HepG2 (cell line): ENCODE measurements around the gene SPSB1. TPM values are rescaled to one million over a fixed set of nuclear protein-coding genes. Genes with fewer than 3 reads are reported as not detected.

Source experiments
- ATAC-seq: fragments of 200-7000 bp; cut with Tn5 transposase; 3 replicates; pipeline ENCODE4 v1.9.1; 2020; ENCODE audit warnings: mild to moderate bottlenecking, moderate library complexity
- BruUV-seq: library from RNA; stranded (reverse); fragments of 400-500 nt; replicated peaks from 2 replicates; lab custom pipeline; 2021; lab: Mats Ljungman, UMichigan
- CTCF ChIA-PET: fragments of 300-600 bp; formaldehyde crosslinking; extraction: SDS; loops from one replicate; lab custom pipeline; 2021; ENCODE audit warnings: low total read pairs, inconsistent platforms, low intra/inter-chr PET ratio; lab: Yijun Ruan, JAX
- POLR2A ChIA-PET: fragments of 350-600 bp; sonication (Branson Sonifier 250); formaldehyde crosslinking; loops from one replicate; lab custom pipeline; 2020; ENCODE audit warnings: antibody characterized with exemption, inconsistent platforms; lab: Yijun Ruan, JAX
- DNase-seq: peaks from one replicate; pipeline ENCODE4 v3.0.0-alpha.2; 2015; ENCODE audit warnings: low spot score
- FAIRE-seq: peaks from 3 replicates; lab custom pipeline; 2011; peaks lifted over from hg19 to GRCh38; lab: Jason Lieb, UNC
- H2AFZ ChIP-seq: one replicate; pipeline ENCODE4 v1.6.1; 2011; ENCODE audit warnings: low read length, inconsistent platforms
- H3K27ac ChIP-seq: fragments of 300-600 bp; 3 replicates; pipeline ENCODE4 v1.8.0; 2011; ENCODE audit warnings: mixed run types, mild to moderate bottlenecking, mixed read lengths, low read length, inconsistent platforms; ENCODE audit not compliant: insufficient read depth; ENCODE audit errors: extremely low read length
- H3K27me3 ChIP-seq, 2 experiments: fragments of 200-600 bp in 1 of 2; 2 replicates in 1 of 2; 3 replicates in 1 of 2; pipeline versions ENCODE4 v1.6.0 to v1.8.0; 2011; ENCODE audit warnings: low read length in 2 of 2, mild to moderate bottlenecking in 2 of 2, moderate library complexity in 2 of 2, inconsistent platforms in 1 of 2; ENCODE audit not compliant: insufficient read depth in 2 of 2, control insufficient read depth in 1 of 2
- H3K36me3 ChIP-seq, 2 experiments: fragments of 200-600 bp in 1 of 2; replicated peaks in 1 of 2; 2 replicates in 1 of 2; 3 replicates in 1 of 2; pipeline versions ENCODE4 v1.5.1 to v1.8.0; 2011; ENCODE audit warnings: low read length in 2 of 2, inconsistent platforms in 1 of 2; ENCODE audit not compliant: insufficient read depth in 2 of 2, control insufficient read depth in 1 of 2
- H3K4me1 ChIP-seq: 2 replicates; pipeline ENCODE4 v1.5.1; 2012; ENCODE audit warnings: low read length, inconsistent platforms; ENCODE audit not compliant: insufficient read depth
- H3K4me2 ChIP-seq: 2 replicates; pipeline ENCODE4 v1.6.0; 2011; ENCODE audit warnings: low read depth, low read length, inconsistent platforms
- H3K4me3 ChIP-seq, 3 experiments: fragments of 200-600 bp in 1 of 3; sonication (generic), shearing (Covaris generic) in 1 of 3; replicated peaks in 1 of 3; 2 replicates each; pipeline ENCODE4 v1.5.1; 2011 to 2016; ENCODE audit warnings: low read length in 3 of 3, inconsistent platforms in 2 of 3, low read depth in 2 of 3, mild to moderate bottlenecking in 2 of 3, control low read depth in 1 of 3, mixed read lengths in 1 of 3; ENCODE audit not compliant: insufficient read depth in 1 of 3
- H3K79me2 ChIP-seq: one replicate; pipeline ENCODE4 v1.6.1; 2011; ENCODE audit warnings: low read length, inconsistent platforms; ENCODE audit not compliant: insufficient read depth
- H3K9ac ChIP-seq: 2 replicates; pipeline ENCODE4 v1.6.0; 2011; ENCODE audit warnings: mild to moderate bottlenecking, low read depth, low read length, inconsistent platforms; ENCODE audit not compliant: insufficient read depth
- H3K9me3 ChIP-seq: 2 replicates; pipeline ENCODE4 v1.5.1; 2012; ENCODE audit warnings: mild to moderate bottlenecking, low read length
- H4K20me1 ChIP-seq: 2 replicates; pipeline ENCODE4 v1.6.0; 2011; ENCODE audit warnings: inconsistent platforms, mild to moderate bottlenecking, low read length, moderate library complexity; ENCODE audit not compliant: insufficient read depth
- ARNT2 ChIP-seq: sonication (generic); formaldehyde crosslinking; IDR thresholded peaks from 2 replicates; pipeline ENCODE4 v1.8.0; 2022; ENCODE audit warnings: mild to moderate bottlenecking, low read depth, missing genetic modification reagents, moderate library complexity
- BCL3 ChIP-seq: sonication (generic); formaldehyde crosslinking; IDR thresholded peaks from 2 replicates; pipeline ENCODE4 v1.5.1; 2020; ENCODE audit warnings: mild to moderate bottlenecking, missing genetic modification reagents, moderate library complexity
- HNF1B ChIP-seq: sonication (generic); formaldehyde crosslinking; IDR thresholded peaks from 2 replicates; pipeline ENCODE4 v1.5.1; 2020; ENCODE audit warnings: mild to moderate bottlenecking, moderate library complexity, missing genetic modification reagents
- NR1H2 ChIP-seq: sonication (generic); formaldehyde crosslinking; IDR thresholded peaks from 2 replicates; pipeline ENCODE4 v1.8.1; 2022; ENCODE audit warnings: low read depth, missing genetic modification reagents, borderline replicate concordance
- SAP130 ChIP-seq: IDR thresholded peaks from 2 replicates; pipeline ENCODE4 v1.6.1; 2016; ENCODE audit warnings: low read depth
- SATB2 ChIP-seq: sonication (generic); formaldehyde crosslinking; IDR thresholded peaks from 2 replicates; pipeline ENCODE4 v1.5.0; 2020; ENCODE audit warnings: missing genetic modification reagents
- TFE3 ChIP-seq: IDR thresholded peaks from 2 replicates; pipeline ENCODE4 v1.6.1; 2016
- ZFP36 ChIP-seq: fragments of 150-350 bp; IDR thresholded peaks from 2 replicates; pipeline ENCODE4 v1.6.1; 2018; ENCODE audit warnings: borderline replicate concordance, low read length, low read depth; ENCODE audit not compliant: partially characterized antibody
- ZGPAT ChIP-seq: IDR thresholded peaks from 2 replicates; pipeline ENCODE4 v1.6.1; 2016; ENCODE audit warnings: mild to moderate bottlenecking
- ZNF570 ChIP-seq: sonication (generic); formaldehyde crosslinking; IDR thresholded peaks from 2 replicates; pipeline ENCODE4 v1.4.0; 2020; ENCODE audit warnings: mild to moderate bottlenecking, missing genetic modification reagents, borderline replicate concordance
- ZNF574 ChIP-seq: sonication (generic); formaldehyde crosslinking; IDR thresholded peaks from 2 replicates; pipeline ENCODE4 v1.4.0; 2020; ENCODE audit warnings: missing genetic modification reagents
- ZSCAN21 ChIP-seq: sonication (generic); formaldehyde crosslinking; IDR thresholded peaks from 2 replicates; pipeline ENCODE4 v1.8.0; 2022; ENCODE audit warnings: mild to moderate bottlenecking, missing genetic modification reagents, moderate library complexity, borderline replicate concordance
- ZSCAN29 ChIP-seq: sonication (generic); formaldehyde crosslinking; conservative IDR thresholded peaks from 2 replicates; pipeline ENCODE4 v1.4.0; 2020; ENCODE audit warnings: mild to moderate bottlenecking, missing genetic modification reagents
- WGBS: methylation state at CpG from one replicate; pipeline ENCODE4 v1.1.6; 2017; ENCODE audit warnings: low lambda C conversion rate; 5-methylcytosine and 5-hydroxymethylcytosine counted together
- in situ Hi-C: cut with HindIII; loops from 2 replicates; pipeline ENCODE4 v1.10.0; 2017; ENCODE audit warnings: low pct_unique_long_range_greater_than_20kb; ENCODE audit not compliant: extremely low pct_ligation_motif_present
- intact Hi-C: fragments of 100-400 bp; cut with micrococcal nuclease; formaldehyde crosslinking; loops from one replicate; pipeline ENCODE4 v1.10.0; 2022; ENCODE audit not compliant: unreplicated experiment
- polyA plus RNA-seq, 8 experiments: library from polyadenylated mRNA; depleted of rRNA in 3 of 8; stranded (reverse) in 7 of 8; unstranded in 1 of 8; fragments of >200 nt; fragmentation: Illumina TruSeq in 4 of 8; extraction: Trizol in 4 of 8; gene quantifications; 2 replicates each; pipeline versions ENCODE4 v1.2.1 to v1.2.3, GENCODE V29; 2011 to 2016; ENCODE audit warnings: low read depth in 4 of 8, missing spikeins in 1 of 8, mixed read lengths in 1 of 8; ENCODE audit not compliant: insufficient read depth in 1 of 8
- total RNA-seq, 5 experiments: library from RNA; depleted of rRNA; stranded (reverse); fragments of >200 nt; fragmentation: Illumina TruSeq; extraction: Trizol; gene quantifications; 2 replicates each; pipeline ENCODE4 v1.2.3, GENCODE V29; 2016; ENCODE audit warnings: low read depth in 1 of 5

Gene SPSB1
- total and polyA plus RNA-seq, 2 of the 13 experiments (the other 11 are each of a cell fraction or from before 2014, with no cell fraction given), result 5.0 to 8.0 TPM

GRCh38 chr1:9279172-9279840 lies 13.4 kb upstream of the SPSB1 start:
- H3K27me3 ChIP-seq, result no peaks in the 10 kb centered on the region
- in situ Hi-C loops, result no loop called here
- peak overlapping the region; percentile 91 for H3K4me2 ChIP-seq
- DNase-seq, result peak; percentile 54
- no peaks in the 10 kb centered on the region for H3K36me3 ChIP-seq
- H3K4me1 ChIP-seq, result peaks cover 48% of the 10 kb centered on the region
- H3K9me3 ChIP-seq, result no peaks in the 10 kb centered on the region
- H3K4me3 ChIP-seq, result peak overlapping the region; percentile 27 to 67 (median 53)
- peak overlapping the region; percentile 53 for H3K9ac ChIP-seq
- 2% methylated on average over 22 of the region's 23 CpGs for WGBS
- peak overlapping the region; percentile 27 for H3K27ac ChIP-seq
- ATAC-seq, result peak; percentile 35
- FAIRE-seq, result peak; percentile 56
- ChIA-PET CTCF (no interaction called here), POLR2A (interaction anchor here (1.0 to 2.4 kb wide), 9 partner anchors 10 to 150 kb away, joined by 3 to 15 read pairs (median 5); partner anchors contain the start of gene H6PD)
- intact Hi-C loops, result no loop called here
- no peak overlapping the region for H2AFZ ChIP-seq
- H3K79me2 ChIP-seq, result no peaks in the 10 kb centered on the region
- BruUV-seq, result no TSS peak
- H4K20me1 ChIP-seq, result no peaks in the 10 kb centered on the region
- no peak for TF ChIP-seq SATB2 (CRISPR knock-in tag)
- 0 out of 2 replicates have a peak, but pooled peaks have one; percentile 18 for TF ChIP-seq BCL3 (CRISPR knock-in tag)
- no peak for TF ChIP-seq NR1H2 (CRISPR knock-in tag)
- no peak for TF ChIP-seq ZFP36
- no peak for TF ChIP-seq TFE3
- TF ChIP-seq ZNF574 (CRISPR knock-in tag), result no peak
- no peak for TF ChIP-seq ZGPAT (CRISPR knock-in tag)
- peak; percentile 97 for TF ChIP-seq ZSCAN29 (CRISPR knock-in tag)
- TF ChIP-seq ZSCAN21 (CRISPR knock-in tag), result no peak
- TF ChIP-seq ZNF570, result no peak
- TF ChIP-seq SAP130 (CRISPR knock-in tag), result peak; percentile 59
- TF ChIP-seq ARNT2 (CRISPR knock-in tag), result no peak
- TF ChIP-seq HNF1B (CRISPR knock-in tag), result no peak
